ENCODE data around the gene VANGL2.
A peak's percentile ranks its signal among the peaks of the same experiment; 100 is the strongest.

VANGL2 gene

GRCh38 chr1:160406131-160406968 is 6.0 kb downstream of the VANGL2 start:
- DNase-seq = no peak

- DNase-seq = no peak
These were observed 7.8 kb downstream of the VANGL2 start for GRCh38 chr1:160407839-160408801.

- no peak for DNase-seq
These were observed 8.5 kb downstream of the VANGL2 start for GRCh38 chr1:160408864-160409263.

- no peak for DNase-seq
These were observed 9.1 kb downstream of the VANGL2 start for GRCh38 chr1:160409486-160409885.

GRCh38 chr1:160410406-160411005 is 10.1 kb downstream of the VANGL2 start:
- peak; percentile 27 for DNase-seq

- no peak for DNase-seq
These were observed 11.1 kb downstream of the VANGL2 start for GRCh38 chr1:160411271-160412027.

GRCh38 chr1:160412028-160412362 is 11.6 kb downstream of the VANGL2 start:
- DNase-seq = no peak

GRCh38 chr1:160413716-160414115 is 13.4 kb downstream of the VANGL2 start:
- no peak for DNase-seq

- no peak for DNase-seq
These were observed 14.5 kb downstream of the VANGL2 start for GRCh38 chr1:160414881-160415280.

- DNase-seq = no peak
These were observed 15.4 kb downstream of the VANGL2 start for GRCh38 chr1:160415696-160416290.

- DNase-seq = no peak
These were observed 16.0 kb downstream of the VANGL2 start for GRCh38 chr1:160416369-160416768.

- no peak for DNase-seq
These were observed 18.1 kb downstream of the VANGL2 start for GRCh38 chr1:160418483-160418882.

GRCh38 chr1:160419150-160419837 is 18.9 kb downstream of the VANGL2 start:
- no peak for DNase-seq

- no peak for DNase-seq
These were observed 19.4 kb downstream of the VANGL2 start for GRCh38 chr1:160419838-160420169.

- no peak for DNase-seq
These were observed 20.8 kb downstream of the VANGL2 start for GRCh38 chr1:160420881-160421842.

GRCh38 chr1:160421881-160422280 is 21.5 kb downstream of the VANGL2 start:
- DNase-seq = no peak

- DNase-seq = no peak
These were observed 23.6 kb downstream of the VANGL2 start for GRCh38 chr1:160423966-160424365.

- no peak for DNase-seq
These were observed 25.5 kb downstream of the VANGL2 start for GRCh38 chr1:160425847-160426246.

GRCh38 chr1:160427625-160428024 is 27.3 kb downstream of the VANGL2 start:
- DNase-seq = no peak

- no peak for DNase-seq
These were observed 27.7 kb downstream of the VANGL2 start for GRCh38 chr1:160428053-160428452.

- no peak for DNase-seq
These were observed 28.3 kb downstream of the VANGL2 start for GRCh38 chr1:160428655-160429054.

Measured in NCI-H748 treated with DMSO at 0.1 percent for 48 hours (cell line).